Breast epithelium (tissue), 3 donors: ENCODE data around the gene PCDH9.

Source experiments
- CTCF ChIP-seq, 3 donors: fragments of 450-650 bp; IDR thresholded peaks; one replicate each; pipeline ENCODE4 v1.5.1; 2016 to 2017; ENCODE audit warnings: antibody characterized with exemption in 3 of 3, mild to moderate bottlenecking in 3 of 3, moderate library complexity in 3 of 3
- POLR2A ChIP-seq: fragments of 450-650 bp; IDR thresholded peaks from one replicate; pipeline ENCODE4 v1.6.1; 2016; ENCODE audit warnings: antibody characterized with exemption, mild to moderate bottlenecking, moderate library complexity
- POLR2AphosphoS5 ChIP-seq, 3 donors: sonication (generic); formaldehyde crosslinking; IDR thresholded peaks; one replicate each; pipeline ENCODE4 v1.6.1; 2017; ENCODE audit warnings: antibody characterized with exemption in 3 of 3

DNA sequence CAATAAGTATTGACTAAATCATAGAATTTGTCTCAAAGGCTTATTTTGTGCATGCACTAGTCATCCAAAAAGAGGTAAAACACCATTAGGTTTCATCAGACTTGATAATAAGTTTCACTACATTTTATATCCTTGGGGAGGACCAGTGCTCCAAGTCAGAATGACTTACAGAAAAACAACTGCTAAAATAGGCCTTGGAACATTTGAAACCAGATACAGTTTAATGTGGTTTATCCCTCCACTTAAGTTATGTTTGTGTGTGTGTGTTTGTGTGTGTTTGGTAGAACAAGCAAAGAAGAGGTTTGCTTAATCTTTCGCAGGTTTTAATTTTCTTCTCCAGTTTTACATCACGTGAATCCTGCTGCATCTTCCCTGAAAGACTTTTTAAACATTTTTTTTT is 570.9 kb downstream of the PCDH9 start:
- TF ChIP-seq CTCF (IDR thresholded peaks at IDR 0.05) (no peak), POLR2AphosphoS5 (IDR thresholded peaks at IDR 0.05) (no peak), POLR2A (no peak)
